A549 (cell line): Measurements from ENCODE around the gene BEND6. TPM values are rescaled to one million over a fixed set of nuclear protein-coding genes. Genes with fewer than 3 reads are reported as not detected.

Source experiments
- ATAC-seq, 2 experiments: fragments of 200-7000 bp in 1 of 2; fragments of >200 bp in 1 of 2; cut with Nextera tagmentation in 1 of 2; cut with Tn5 transposase in 1 of 2; 3 replicates each; pipeline versions ENCODE4 v1.8.0 to v1.9.1; 2018 to 2020; ENCODE audit warnings: mild to moderate bottlenecking in 1 of 2, moderate library complexity in 1 of 2
- CTCF ChIA-PET: fragments of 300-600 bp; sonication (Branson Sonifier 250); formaldehyde crosslinking; extraction: SDS; loops from one replicate; lab custom pipeline; 2021; ENCODE audit warnings: antibody characterized with exemption, inconsistent platforms; lab: Yijun Ruan, JAX
- POLR2A ChIA-PET: fragments of 350-600 bp; formaldehyde crosslinking; extraction: SDS; loops from one replicate; lab custom pipeline; 2021; ENCODE audit warnings: antibody characterized with exemption, inconsistent platforms; lab: Yijun Ruan, JAX
- DNase-seq, 2 experiments: peaks; one replicate each; pipeline versions ENCODE4 v3.0.0 to v3.0.0-alpha.2; 2011 to 2016; ENCODE audit warnings: low read depth in 1 of 2, low spot score in 1 of 2
- FAIRE-seq: peaks from 2 replicates; lab custom pipeline; 2011; peaks lifted over from hg19 to GRCh38; lab: Jason Lieb, UNC
- H3K27ac ChIP-seq, 2 experiments: fragments of >200 bp; sonication (Bioruptor Twin); formaldehyde crosslinking; 3 replicates each; pipeline ENCODE4 v1.5.1; 2016 to 2017
- H3K4me1 ChIP-seq: fragments of >200 bp; sonication (Bioruptor Twin); formaldehyde crosslinking; 3 replicates; pipeline ENCODE4 v1.6.1; 2016
- H3K4me2 ChIP-seq: fragments of >200 bp; sonication (Bioruptor Twin); formaldehyde crosslinking; 3 replicates; pipeline ENCODE4 v1.6.1; 2016
- H3K4me3 ChIP-seq: fragments of >200 bp; sonication (Bioruptor Twin); formaldehyde crosslinking; 3 replicates; pipeline ENCODE4 v1.5.1; 2016
- H3K9me3 ChIP-seq: fragments of >200 bp; sonication (Bioruptor Twin); formaldehyde crosslinking; 3 replicates; pipeline ENCODE4 v1.6.1; 2016
- BHLHE40 ChIP-seq: IDR thresholded peaks from 2 replicates; pipeline ENCODE4 v1.6.1; 2012; ENCODE audit warnings: low read depth, low read length, inconsistent platforms
- EHF ChIP-seq: fragments of 250-450 bp; sonication (Bioruptor Pico); IDR thresholded peaks from 2 replicates; pipeline ENCODE4 v1.5.0; 2020; ENCODE audit warnings: mild to moderate bottlenecking
- EHMT2 ChIP-seq: fragments of 200-600 bp; sonication (generic); IDR thresholded peaks from 2 replicates; pipeline ENCODE4 v1.6.1; 2016; ENCODE audit warnings: antibody characterized with exemption, low read depth, mild to moderate bottlenecking, moderate library complexity
- EP300 ChIP-seq, 2 experiments: fragments of >200 bp; sonication (Bioruptor Twin); formaldehyde crosslinking; IDR thresholded peaks; 2 replicates in 1 of 2; 3 replicates in 1 of 2; pipeline ENCODE4 v1.6.1; 2016 to 2017
- FOSB ChIP-seq: fragments of 250-450 bp; sonication (Bioruptor Pico); IDR thresholded peaks from 2 replicates; pipeline ENCODE4 v1.5.0; 2020; ENCODE audit warnings: mild to moderate bottlenecking, moderate library complexity
- FOSL2 ChIP-seq, 2 experiments: fragments of 450-650 bp in 1 of 2; fragments of >200 bp in 1 of 2; sonication (Bioruptor Twin) in 1 of 2; formaldehyde crosslinking; IDR thresholded peaks; 2 replicates each; pipeline versions ENCODE4 v1.5.0 to v1.6.1; 2016 to 2020; ENCODE audit warnings: mild to moderate bottlenecking in 1 of 2, moderate library complexity in 1 of 2
- FOXS1 ChIP-seq: fragments of 250-450 bp; sonication (Bioruptor Pico); IDR thresholded peaks from 2 replicates; pipeline ENCODE4 v1.5.0; 2020; ENCODE audit warnings: mild to moderate bottlenecking, moderate library complexity
- HEYL ChIP-seq: fragments of 250-450 bp; sonication (Bioruptor Pico); IDR thresholded peaks from 2 replicates; pipeline ENCODE4 v1.8.0; 2021; ENCODE audit warnings: mild to moderate bottlenecking, moderate library complexity
- HMGXB4 ChIP-seq: fragments of 250-450 bp; sonication (Bioruptor Pico); IDR thresholded peaks from 2 replicates; pipeline ENCODE4 v1.5.0; 2021; ENCODE audit warnings: mild to moderate bottlenecking, moderate library complexity, borderline replicate concordance
- HOXA7 ChIP-seq: fragments of 250-450 bp; sonication (Bioruptor Pico); IDR thresholded peaks from 2 replicates; pipeline ENCODE4 v1.5.0; 2020; ENCODE audit warnings: mild to moderate bottlenecking, moderate library complexity
- JUN ChIP-seq, 2 experiments: fragments of >200 bp; sonication (Bioruptor Twin); formaldehyde crosslinking; IDR thresholded peaks; 2 replicates in 1 of 2; 3 replicates in 1 of 2; pipeline ENCODE4 v1.6.1; 2016 to 2017
- JUNB ChIP-seq: fragments of >200 bp; sonication (Bioruptor Twin); formaldehyde crosslinking; IDR thresholded peaks from 2 replicates; pipeline ENCODE4 v1.6.1; 2016
- MAFK ChIP-seq: fragments of 450-650 bp; IDR thresholded peaks from 2 replicates; pipeline ENCODE4 v1.6.1; 2014; ENCODE audit not compliant: partially characterized antibody
- MAX ChIP-seq: IDR thresholded peaks from 2 replicates; pipeline ENCODE4 v1.6.1; 2012
- NPAS2 ChIP-seq: fragments of 250-450 bp; sonication (Bioruptor Pico); IDR thresholded peaks from 2 replicates; pipeline ENCODE4 v1.8.0; 2022; ENCODE audit warnings: mild to moderate bottlenecking, moderate library complexity, borderline replicate concordance
- NR3C1 ChIP-seq: fragments of >200 bp; sonication (Bioruptor Twin); formaldehyde crosslinking; IDR thresholded peaks from 3 replicates; pipeline ENCODE4 v1.6.1; 2017
- PBX3 ChIP-seq: IDR thresholded peaks from 2 replicates; pipeline ENCODE4 v1.6.1; 2012
- REST ChIP-seq: fragments of 200-600 bp; sonication (generic); IDR thresholded peaks from 2 replicates; pipeline ENCODE4 v1.6.1; 2016; ENCODE audit warnings: antibody characterized with exemption, mild to moderate bottlenecking, moderate library complexity
- TP53 ChIP-seq: fragments of 250-450 bp; sonication (Bioruptor Pico); IDR thresholded peaks from 2 replicates; pipeline ENCODE4 v1.5.0; 2021; ENCODE audit warnings: mild to moderate bottlenecking, moderate library complexity
- ZSCAN20 ChIP-seq: fragments of 250-450 bp; sonication (Bioruptor Pico); IDR thresholded peaks from 2 replicates; pipeline ENCODE4 v1.8.0; 2022; ENCODE audit warnings: mild to moderate bottlenecking, moderate library complexity
- WGBS: methylation state at CpG from one replicate; pipeline ENCODE4 v1.1.6; 2017; ENCODE audit errors: missing lambda C conversion rate; 5-methylcytosine and 5-hydroxymethylcytosine counted together
- polyA plus RNA-seq, 4 experiments: library from polyadenylated mRNA; depleted of rRNA in 3 of 4; stranded (reverse); fragments of >200 nt; fragmentation: RNase III in 1 of 4; extraction: RNeasy Plus Mini Kit Qiagen cat#74134 plus additional on column Dnase treatment in 1 of 4; gene quantifications; 2 replicates in 3 of 4; 3 replicates in 1 of 4; pipeline ENCODE4 v1.2.3, GENCODE V29; 2011 to 2017
- TF ChIP-seq, protein P1 (sequence below): fragments of >200 bp; sonication (Bioruptor Twin); formaldehyde crosslinking; IDR thresholded peaks from 2 replicates; pipeline ENCODE4 v1.6.1; 2016
- TF ChIP-seq, protein P2 (sequence below): fragments of >200 bp; sonication (Bioruptor Twin); formaldehyde crosslinking; IDR thresholded peaks from 3 replicates; pipeline ENCODE4 v1.6.1; 2016

Gene BEND6
- polyA plus RNA-seq, 2 of the 4 experiments (the other 2 are of a cell fraction), result 2.1 to 2.9 TPM

DNA sequence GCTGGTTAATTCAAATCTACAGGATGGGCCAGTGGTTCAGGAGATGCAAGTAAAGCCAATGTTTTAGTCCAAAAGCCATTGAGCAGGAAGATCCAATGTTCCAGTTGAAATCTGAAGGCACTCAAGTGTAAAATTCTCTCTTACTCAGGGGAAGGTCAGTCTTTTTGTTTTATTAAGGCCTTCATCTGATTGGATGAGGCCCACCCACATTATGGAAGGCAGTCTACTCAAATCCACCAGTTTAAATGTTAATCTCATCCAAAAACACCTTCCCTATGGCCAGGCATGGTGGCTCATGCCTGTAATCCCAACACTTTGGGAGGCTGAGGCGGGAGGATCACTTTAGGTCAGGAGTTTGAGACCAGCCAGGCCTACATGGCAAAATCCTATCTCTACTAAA, 31.3 kb upstream of the BEND6 start:
- ChIA-PET CTCF (no interaction called here), POLR2A (no interaction called here)
- Histone ChIP-seq H3K9me3 (no peaks in the 10 kb centered on the region), H3K4me2 (no peak overlapping the region), H3K4me1 (peaks cover 11% of the 10 kb centered on the region; the same call in 2 of the 3 replicates), H3K4me3 (no peak overlapping the region), H3K27ac (no peak overlapping the region)
- FAIRE-seq, result no peak
- TF ChIP-seq EP300 (IDR thresholded peaks at IDR 0.05), result no peak
- no peak for TF ChIP-seq MAFK
- no peak for TF ChIP-seq EHF
- TF ChIP-seq FOXS1 (CRISPR knock-in tag), result no peak
- no peak for TF ChIP-seq HOXA7 (CRISPR knock-in tag)
- no peak for TF ChIP-seq MAX
- TF ChIP-seq TP53 (CRISPR knock-in tag), result no peak
- TF ChIP-seq FOSL2 (IDR thresholded peaks at IDR 0.05), result no peak
- no peak for TF ChIP-seq FOSL2 (CRISPR knock-in tag; IDR thresholded peaks at IDR 0.05)
- TF ChIP-seq JUN (IDR thresholded peaks at IDR 0.05), result no peak
- TF ChIP-seq, protein P1, sequence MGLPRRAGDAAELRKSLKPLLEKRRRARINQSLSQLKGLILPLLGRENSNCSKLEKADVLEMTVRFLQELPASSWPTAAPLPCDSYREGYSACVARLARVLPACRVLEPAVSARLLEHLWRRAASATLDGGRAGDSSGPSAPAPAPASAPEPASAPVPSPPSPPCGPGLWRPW, result no peak
- no peak for TF ChIP-seq JUNB
- TF ChIP-seq ZSCAN20 (CRISPR knock-in tag), result no peak
- ATAC-seq, result no peak
- WGBS, result 92% methylated on average over 1 of the region's 1 CpG
- DNase-seq, result no peak

DNA sequence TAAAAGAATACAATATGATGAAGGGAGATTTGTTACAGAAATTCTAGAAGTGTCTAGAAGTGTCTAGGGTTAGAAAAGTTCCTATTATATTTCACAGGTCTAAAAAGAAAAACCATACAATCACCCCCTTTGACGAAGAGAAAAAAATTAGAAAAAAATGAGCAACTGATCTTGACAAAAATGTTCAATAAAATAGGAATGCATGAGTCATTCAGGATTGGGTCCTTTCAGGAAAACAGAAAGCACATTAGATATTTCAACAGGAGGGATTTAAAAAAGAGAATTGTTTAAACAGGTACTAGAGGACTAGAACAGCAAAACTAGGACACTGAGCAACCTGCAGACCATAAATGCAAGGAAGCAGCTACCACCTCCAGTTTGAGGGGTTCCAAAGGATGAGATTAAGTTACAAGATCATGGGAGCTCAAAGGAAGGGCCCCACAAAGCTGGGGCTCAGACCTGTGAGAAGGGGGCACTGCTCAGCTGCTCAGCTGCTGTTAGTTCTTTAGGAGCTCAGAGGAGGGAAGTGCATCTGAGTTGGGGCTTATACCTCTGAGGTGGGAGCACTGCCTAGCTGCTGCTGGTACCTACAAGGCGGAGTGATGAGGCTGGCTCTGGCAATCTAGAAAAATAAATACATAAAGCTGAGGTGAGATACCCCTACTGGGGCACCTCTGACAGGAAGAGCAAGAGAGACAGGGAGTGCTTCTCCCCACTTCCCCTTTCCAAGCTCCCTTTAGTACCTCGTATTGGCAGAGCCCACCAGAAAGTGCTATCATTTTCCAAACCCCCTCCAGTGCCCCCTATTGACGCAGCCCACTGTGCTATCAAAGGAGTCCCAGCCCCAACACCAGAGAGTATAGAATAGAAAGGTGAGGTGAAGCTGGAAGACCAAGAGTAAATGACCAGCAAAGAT, 27.1 kb upstream of the BEND6 start:
- peak overlapping the region in 1 of 2 experiments; percentile 17; a peak in 1 of 6 replicates for H3K27ac ChIP-seq
- TF ChIP-seq FOSL2 (IDR thresholded peaks at IDR 0.05) (no peak), FOSL2 (CRISPR knock-in tag; IDR thresholded peaks at IDR 0.05) (no peak), MAFK (no peak), NR3C1 (no peak), PBX3 (no peak), JUN (IDR thresholded peaks at IDR 0.05) (no peak), HEYL (CRISPR knock-in tag) (no peak), BHLHE40 (no peak), EHMT2 (no peak), NPAS2 (CRISPR knock-in tag) (no peak), REST (no peak), FOSB (CRISPR knock-in tag) (no peak), HMGXB4 (CRISPR knock-in tag) (no peak), EHF (no peak), EP300 (IDR thresholded peaks at IDR 0.05) (no peak)
- TF ChIP-seq, protein P2, sequence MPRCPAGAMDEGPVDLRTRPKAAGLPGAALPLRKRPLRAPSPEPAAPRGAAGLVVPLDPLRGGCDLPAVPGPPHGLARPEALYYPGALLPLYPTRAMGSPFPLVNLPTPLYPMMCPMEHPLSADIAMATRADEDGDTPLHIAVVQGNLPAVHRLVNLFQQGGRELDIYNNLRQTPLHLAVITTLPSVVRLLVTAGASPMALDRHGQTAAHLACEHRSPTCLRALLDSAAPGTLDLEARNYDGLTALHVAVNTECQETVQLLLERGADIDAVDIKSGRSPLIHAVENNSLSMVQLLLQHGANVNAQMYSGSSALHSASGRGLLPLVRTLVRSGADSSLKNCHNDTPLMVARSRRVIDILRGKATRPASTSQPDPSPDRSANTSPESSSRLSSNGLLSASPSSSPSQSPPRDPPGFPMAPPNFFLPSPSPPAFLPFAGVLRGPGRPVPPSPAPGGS, result no peak
- TF ChIP-seq, protein P1, result no peak
- no peak for FAIRE-seq
- WGBS, result 84% methylated on average over 4 of the region's 4 CpGs
- ATAC-seq, result no peak
- H3K4me2 ChIP-seq, result no peak overlapping the region
- POLR2A ChIA-PET, result no interaction called here
- peaks cover 11% of the 10 kb centered on the region; the same call in 2 of the 3 replicates for H3K4me1 ChIP-seq
- CTCF ChIA-PET, result interaction anchor here (1.1 to 2.7 kb wide), 3 partner anchors 16 to 27 kb away, joined by 4 to 8 read pairs (median 4); partner anchors contain the start of gene BEND6
- DNase-seq, result no peak
- no peaks in the 10 kb centered on the region for H3K9me3 ChIP-seq
- no peak overlapping the region for H3K4me3 ChIP-seq
